PC-3 (cell line): Measurements from ENCODE around the gene MIDN. TPM values are rescaled to one million over a fixed set of nuclear protein-coding genes. Genes with fewer than 3 reads are reported as not detected.

Experiments used
- ATAC-seq: fragments of 200-7000 bp; cut with Tn5 transposase; 2 replicates; pipeline ENCODE4 v1.9.1; 2020; ENCODE audit warnings: mild to moderate bottlenecking, moderate library complexity
- BruUV-seq: library from RNA; stranded (reverse); fragments of 400-500 nt; replicated peaks from 2 replicates; lab custom pipeline; 2021; lab: Mats Ljungman, UMichigan
- CTCF ChIA-PET: fragments of 300-600 bp; sonication (Branson Sonifier 250); formaldehyde crosslinking; loops from one replicate; lab custom pipeline; 2022; ENCODE audit warnings: antibody characterized with exemption; lab: Charles Lee
- POLR2A ChIA-PET: fragments of 300-600 bp; sonication (Branson Sonifier 250); formaldehyde crosslinking; loops from one replicate; lab custom pipeline; 2022; ENCODE audit warnings: antibody characterized with exemption; ENCODE audit not compliant: unreplicated experiment; lab: Charles Lee
- DNase-seq: peaks from one replicate; pipeline ENCODE4 v3.0.0-alpha.2; 2015
- H2AFZ ChIP-seq: fragments of 300-600 bp; sonication (generic); 2 replicates; pipeline ENCODE4 v1.6.0; 2016; ENCODE audit warnings: antibody characterized with exemption, low read length
- H3F3A ChIP-seq: fragments of 300-600 bp; sonication (generic); one replicate; pipeline ENCODE4 v1.6.0; 2017; ENCODE audit warnings: antibody characterized with exemption, low read length, control low read depth, mild to moderate bottlenecking; ENCODE audit not compliant: unreplicated experiment
- H3K27ac ChIP-seq: fragments of 300-600 bp; sonication (generic); 2 replicates; pipeline ENCODE4 v1.5.1; 2016; ENCODE audit warnings: mild to moderate bottlenecking, low read length
- H3K27me3 ChIP-seq: fragments of 300-600 bp; sonication (generic); 2 replicates; pipeline ENCODE4 v1.6.1; 2016; ENCODE audit warnings: low read length, mixed read lengths
- H3K36me3 ChIP-seq: fragments of 300-600 bp; sonication (generic); 2 replicates; pipeline ENCODE4 v1.6.1; 2016; ENCODE audit warnings: low read depth, mixed run types, low read length, mixed read lengths
- H3K4me1 ChIP-seq: fragments of 300-600 bp; sonication (generic); 2 replicates; pipeline ENCODE4 v1.5.1; 2016; ENCODE audit warnings: low read length; ENCODE audit not compliant: insufficient read depth
- H3K4me2 ChIP-seq: fragments of 300-600 bp; sonication (generic); 2 replicates; pipeline ENCODE4 v1.6.0; 2016; ENCODE audit warnings: low read length
- H3K4me3 ChIP-seq: fragments of 300-600 bp; sonication (generic); 2 replicates; pipeline ENCODE4 v1.5.1; 2016; ENCODE audit warnings: mild to moderate bottlenecking, low read length, mixed read lengths
- H3K79me2 ChIP-seq: fragments of 300-600 bp; sonication (generic); 2 replicates; pipeline ENCODE4 v1.6.1; 2017; ENCODE audit warnings: low read length, mixed read lengths
- H3K9ac ChIP-seq: fragments of 300-600 bp; sonication (generic); 2 replicates; pipeline ENCODE4 v1.6.0; 2016; ENCODE audit warnings: mild to moderate bottlenecking, low read length
- H3K9me2 ChIP-seq: fragments of 300-600 bp; sonication (generic); replicated peaks from 2 replicates; pipeline ENCODE4 v1.6.1; 2016; ENCODE audit warnings: mixed run types, low read length, mixed read lengths
- H3K9me3 ChIP-seq: fragments of 300-600 bp; sonication (generic); 2 replicates; pipeline ENCODE4 v1.6.1; 2016; ENCODE audit warnings: low read length, mixed read lengths
- H4K20me1 ChIP-seq: fragments of 300-600 bp; sonication (generic); 2 replicates; pipeline ENCODE4 v1.6.1; 2016; ENCODE audit warnings: low read length, mixed read lengths
- EZH2 ChIP-seq: fragments of 300-600 bp; sonication (generic); IDR thresholded peaks from one replicate; pipeline ENCODE4 v1.6.1; 2017; ENCODE audit warnings: antibody characterized with exemption, mild to moderate bottlenecking, low read length; ENCODE audit not compliant: unreplicated experiment
- EZH2phosphoT487 ChIP-seq: fragments of 300-600 bp; sonication (generic); IDR thresholded peaks from 2 replicates; pipeline ENCODE4 v1.6.1; 2018; ENCODE audit warnings: mild to moderate bottlenecking, antibody characterized with exemption, low read length, borderline replicate concordance
- intact Hi-C: fragments of 100-400 bp; cut with micrococcal nuclease; formaldehyde crosslinking; loops from 2 replicates; pipeline ENCODE4 v1.9.0; 2023
- total RNA-seq: library from RNA; depleted of rRNA; stranded (reverse); fragments of >200 nt; gene quantifications from 2 replicates; pipeline ENCODE4 v1.2.3, GENCODE V29; 2014
- TF ChIP-seq, protein P1 (sequence below): fragments of 300-600 bp; sonication (generic); conservative IDR thresholded peaks from 2 replicates; pipeline ENCODE4 v1.5.1; 2017; ENCODE audit warnings: antibody characterized with exemption, low read depth, mild to moderate bottlenecking, low read length

Gene MIDN
- total RNA-seq, 1 experiment from 2014 or later, result 17.3 TPM

DNA sequence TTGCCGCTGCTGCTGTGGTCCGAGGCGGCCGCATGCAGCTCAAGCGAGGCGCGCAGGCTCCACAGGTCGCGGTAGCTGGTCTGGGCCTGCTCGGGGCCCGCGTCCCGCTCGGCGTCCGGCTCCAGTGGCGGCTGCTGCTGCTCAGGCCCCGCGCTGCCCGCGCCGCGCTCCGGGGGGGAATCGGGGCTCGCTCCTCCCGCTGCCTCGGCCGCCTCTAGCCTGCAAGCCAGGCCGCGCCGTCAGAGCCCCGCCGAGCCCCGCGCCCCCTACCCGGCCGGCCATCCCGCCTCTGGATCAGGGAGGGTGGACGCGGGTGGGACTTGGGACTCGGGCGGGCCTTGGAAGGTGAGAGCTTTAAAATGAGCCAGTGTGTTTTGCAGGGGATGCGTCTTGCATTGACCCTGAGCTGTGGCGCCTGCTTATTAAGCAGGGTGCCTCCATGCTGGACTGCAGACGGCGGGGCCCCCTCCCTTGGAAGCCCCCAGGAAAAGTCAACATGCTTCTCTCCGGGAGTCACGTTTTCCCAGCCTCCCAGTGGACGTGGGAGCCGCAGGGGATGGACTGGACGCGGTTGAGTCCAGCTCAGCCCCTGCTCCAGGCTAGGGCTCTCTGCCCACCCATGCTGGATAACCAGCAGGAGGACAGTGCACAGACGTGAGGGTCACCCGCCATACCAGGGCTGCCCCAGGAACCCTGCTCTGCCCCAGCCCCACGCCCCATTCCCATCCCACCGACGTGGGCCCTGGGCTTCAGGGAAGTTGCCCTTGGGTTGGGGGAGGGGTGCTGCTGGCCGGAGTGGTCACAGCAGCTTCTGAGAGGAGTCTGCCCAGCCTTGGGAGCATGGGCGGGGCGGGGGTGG is 18.2 kb upstream of the MIDN start:
- BruUV-seq, result no TSS peak

DNA sequence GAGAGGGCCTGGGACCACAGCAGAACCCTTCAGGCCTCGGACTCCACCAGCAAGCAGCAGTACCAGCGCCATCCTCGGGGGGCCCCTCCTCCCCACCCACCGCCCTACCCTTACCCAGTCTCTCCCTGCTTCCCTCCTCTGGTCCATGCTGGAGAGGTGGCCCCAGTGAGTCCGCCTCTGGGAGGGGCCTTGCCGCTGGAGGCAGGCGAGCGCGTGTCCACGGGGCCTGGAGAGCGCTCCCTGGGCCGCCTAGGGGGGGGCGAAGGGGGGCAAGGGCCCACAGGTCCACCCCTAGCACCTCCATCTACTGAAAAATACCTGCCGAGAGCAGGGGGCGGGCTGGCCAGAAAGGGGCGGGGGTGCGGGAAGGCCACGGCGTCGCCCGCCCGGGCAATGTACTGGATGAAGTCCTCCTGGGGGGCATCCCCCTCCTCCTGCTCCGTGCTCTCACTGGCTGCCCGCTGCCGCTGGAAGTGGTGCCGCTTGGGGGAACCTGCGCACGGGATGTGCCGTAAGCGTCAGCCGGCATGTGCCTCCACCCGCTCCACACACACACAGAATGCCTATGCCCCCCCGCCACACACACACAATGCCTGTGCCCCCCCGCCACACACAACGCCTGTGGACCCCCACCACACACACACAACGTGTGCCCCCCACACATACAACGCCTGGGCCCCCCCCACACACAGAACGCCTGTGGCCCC is 17.4 kb upstream of the MIDN start:
- Histone ChIP-seq H3K79me2 (no peaks in the 10 kb centered on the region), H3K27me3 (no peaks in the 10 kb centered on the region), H3K4me3 (no peak overlapping the region), H4K20me1 (no peaks in the 10 kb centered on the region), H3K4me2 (no peak overlapping the region), H3K27ac (no peak overlapping the region), H2AFZ (no peak overlapping the region), H3K9me2 (no peaks in the 10 kb centered on the region), H3K9ac (no peak overlapping the region), H3K9me3 (no peaks in the 10 kb centered on the region), H3K36me3 (no peaks in the 10 kb centered on the region), H3K4me1 (peaks cover 11% of the 10 kb centered on the region), H3F3A (no peaks in the 10 kb centered on the region)
- BruUV-seq, result no TSS peak
- intact Hi-C loops, result no loop called here
- DNase-seq, result no peak
- ChIA-PET CTCF (no interaction called here), POLR2A (no interaction called here)
- ATAC-seq, result no peak
- TF ChIP-seq EZH2phosphoT487, result no peak
- TF ChIP-seq, protein P1, sequence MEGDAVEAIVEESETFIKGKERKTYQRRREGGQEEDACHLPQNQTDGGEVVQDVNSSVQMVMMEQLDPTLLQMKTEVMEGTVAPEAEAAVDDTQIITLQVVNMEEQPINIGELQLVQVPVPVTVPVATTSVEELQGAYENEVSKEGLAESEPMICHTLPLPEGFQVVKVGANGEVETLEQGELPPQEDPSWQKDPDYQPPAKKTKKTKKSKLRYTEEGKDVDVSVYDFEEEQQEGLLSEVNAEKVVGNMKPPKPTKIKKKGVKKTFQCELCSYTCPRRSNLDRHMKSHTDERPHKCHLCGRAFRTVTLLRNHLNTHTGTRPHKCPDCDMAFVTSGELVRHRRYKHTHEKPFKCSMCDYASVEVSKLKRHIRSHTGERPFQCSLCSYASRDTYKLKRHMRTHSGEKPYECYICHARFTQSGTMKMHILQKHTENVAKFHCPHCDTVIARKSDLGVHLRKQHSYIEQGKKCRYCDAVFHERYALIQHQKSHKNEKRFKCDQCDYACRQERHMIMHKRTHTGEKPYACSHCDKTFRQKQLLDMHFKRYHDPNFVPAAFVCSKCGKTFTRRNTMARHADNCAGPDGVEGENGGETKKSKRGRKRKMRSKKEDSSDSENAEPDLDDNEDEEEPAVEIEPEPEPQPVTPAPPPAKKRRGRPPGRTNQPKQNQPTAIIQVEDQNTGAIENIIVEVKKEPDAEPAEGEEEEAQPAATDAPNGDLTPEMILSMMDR, result no peak
- no peak for TF ChIP-seq EZH2

More for the DNA sequence above, 18.2 kb upstream of the MIDN start:
- ChIA-PET POLR2A (no interaction called here), CTCF (no interaction called here)
- Histone ChIP-seq H3K27ac (no peak overlapping the region), H3K27me3 (no peaks in the 10 kb centered on the region), H3K36me3 (no peaks in the 10 kb centered on the region), H3K79me2 (no peaks in the 10 kb centered on the region), H3K9me2 (no peaks in the 10 kb centered on the region), H3K4me2 (no peak overlapping the region), H3K4me1 (peaks cover 11% of the 10 kb centered on the region), H2AFZ (no peak overlapping the region), H3K9ac (no peak overlapping the region), H3K4me3 (no peak overlapping the region), H3F3A (no peaks in the 10 kb centered on the region), H4K20me1 (no peaks in the 10 kb centered on the region), H3K9me3 (no peaks in the 10 kb centered on the region)
- intact Hi-C loops, result no loop called here
- no peak for DNase-seq
- ATAC-seq, result no peak
- TF ChIP-seq, protein P1, result no peak
- no peak for TF ChIP-seq EZH2phosphoT487
- no peak for TF ChIP-seq EZH2
